Measurements from ENCODE around the gene MAML1.
"Not testable (repeated sequence)": the region's sequence is repeated elsewhere in the genome, so short reads cannot be mapped to it uniquely, and the experiment has no call there.

The MAML1 gene

DNA sequence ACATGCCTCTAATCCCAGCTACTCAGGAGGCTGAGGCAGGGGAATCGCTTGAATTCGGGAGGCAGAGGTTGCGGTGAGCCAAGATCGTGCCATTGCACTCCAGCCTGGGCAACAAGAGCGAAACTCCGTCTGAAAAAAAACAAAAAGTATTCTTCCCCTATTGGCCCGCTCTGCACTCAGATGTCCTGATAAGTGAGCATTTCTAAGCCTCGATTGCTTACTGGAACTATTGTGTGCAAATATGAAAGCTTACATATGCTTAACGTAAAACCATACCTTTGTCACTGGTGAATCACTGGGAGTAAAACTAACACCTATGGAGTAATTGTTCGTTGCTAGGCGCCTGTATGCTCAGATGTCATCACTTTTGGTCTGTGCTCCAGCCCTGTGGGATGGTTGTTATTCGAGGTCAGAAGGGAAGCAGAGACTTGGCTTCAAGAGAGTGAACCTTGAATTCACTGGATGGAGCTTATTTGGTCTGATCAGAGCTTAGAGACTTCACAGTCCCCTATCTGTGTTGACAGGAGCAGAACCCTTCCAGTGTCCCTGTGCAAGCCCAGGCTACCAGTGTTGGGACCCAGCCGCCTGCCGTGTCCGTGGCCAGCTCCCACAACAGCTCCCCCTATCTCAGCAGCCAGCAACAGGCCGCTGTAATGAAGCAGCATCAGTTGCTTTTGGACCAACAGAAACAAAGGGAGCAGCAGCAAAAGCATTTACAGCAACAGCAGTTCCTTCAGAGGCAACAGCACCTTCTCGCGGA lies 35.9 kb downstream of the MAML1 start:
- DNase-seq: no peak

DNA sequence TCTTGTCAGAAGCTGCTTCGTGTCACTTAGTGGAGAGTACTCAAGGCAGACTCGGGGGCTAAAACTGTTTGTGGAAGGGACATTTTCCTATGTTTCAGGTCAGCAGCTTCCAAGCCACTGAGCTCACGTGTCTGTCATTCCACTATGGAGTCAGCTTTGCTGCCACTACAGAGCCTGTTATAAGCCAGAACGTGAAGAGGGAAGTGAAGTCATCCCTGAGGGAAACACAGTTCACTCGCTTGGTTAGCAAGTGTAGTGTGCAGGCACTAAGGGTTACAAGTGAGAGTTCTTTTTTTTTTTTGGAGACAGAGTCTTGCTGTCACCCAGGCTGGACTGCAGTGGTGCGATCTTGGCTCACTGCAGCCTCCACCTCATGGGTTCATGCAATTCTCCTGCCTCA lies 36.6 kb downstream of the MAML1 start:
- no peak for DNase-seq

DNA sequence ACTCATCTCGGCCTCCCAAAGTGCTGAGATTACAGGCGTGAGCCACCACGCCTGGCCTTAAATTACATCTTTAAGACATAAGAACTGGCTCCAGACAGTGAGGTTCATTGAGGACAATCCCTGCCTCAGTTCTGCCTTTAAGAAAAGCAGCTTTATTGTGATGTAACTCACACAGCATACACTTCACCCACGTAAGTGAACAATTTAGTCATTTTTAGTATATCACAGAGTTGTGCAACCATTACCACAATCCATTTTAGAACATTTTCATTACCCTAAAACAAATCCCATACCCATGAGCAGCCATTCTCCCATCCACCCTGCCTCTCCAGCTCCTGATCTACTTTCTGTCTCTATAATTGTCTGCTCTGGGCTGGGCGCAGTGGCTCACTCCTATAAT lies 37.2 kb downstream of the MAML1 start:
- no peak for DNase-seq

DNA sequence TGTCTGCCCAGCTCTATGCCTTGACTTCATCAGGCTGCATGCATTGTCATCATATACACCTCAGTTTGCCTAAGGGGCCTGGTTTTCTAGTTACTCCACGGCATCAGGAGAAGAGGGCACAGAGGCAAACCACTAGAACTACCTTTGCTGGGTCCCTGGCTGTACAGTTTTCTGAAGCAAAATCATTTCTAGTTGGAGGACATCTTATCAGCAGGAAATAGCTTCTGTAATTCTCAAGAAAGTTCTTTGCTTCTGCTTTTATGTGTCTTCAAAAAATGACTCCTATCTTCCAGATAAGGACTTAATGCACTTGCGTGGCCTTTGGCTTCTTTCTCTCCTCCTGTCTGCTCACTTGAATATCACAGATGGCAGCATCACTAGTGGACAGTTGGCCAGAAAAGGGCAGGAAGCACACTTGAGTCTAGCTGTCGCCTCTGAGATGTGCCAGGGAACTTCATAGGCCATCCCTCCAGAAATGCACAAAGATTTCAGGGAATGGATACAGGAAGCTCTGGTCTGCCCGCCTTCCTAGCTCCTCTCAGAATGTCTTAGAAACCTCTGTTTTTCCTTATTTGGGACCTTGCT lies 38.8 kb downstream of the MAML1 start:
- no peak for DNase-seq

DNA sequence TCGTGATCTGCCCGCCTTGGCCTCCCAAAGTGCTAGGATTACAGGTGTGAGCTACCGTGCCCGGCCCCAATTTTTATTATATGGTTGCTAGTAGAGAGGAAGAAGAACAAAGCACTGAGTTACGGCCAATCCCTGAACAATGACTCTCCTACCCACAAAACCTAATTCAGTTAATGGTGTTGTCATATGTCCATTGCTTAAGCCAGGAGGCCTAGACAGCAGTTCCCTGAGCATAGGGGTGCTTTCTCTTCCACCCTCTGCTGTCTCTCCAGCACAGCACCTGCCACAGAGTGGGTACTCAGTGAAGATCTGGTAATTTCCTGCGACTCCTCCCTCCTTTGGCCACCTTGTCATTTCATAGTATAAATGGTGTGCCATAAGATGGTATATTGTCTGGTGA lies 39.7 kb downstream of the MAML1 start:
- no peak for DNase-seq

DNA sequence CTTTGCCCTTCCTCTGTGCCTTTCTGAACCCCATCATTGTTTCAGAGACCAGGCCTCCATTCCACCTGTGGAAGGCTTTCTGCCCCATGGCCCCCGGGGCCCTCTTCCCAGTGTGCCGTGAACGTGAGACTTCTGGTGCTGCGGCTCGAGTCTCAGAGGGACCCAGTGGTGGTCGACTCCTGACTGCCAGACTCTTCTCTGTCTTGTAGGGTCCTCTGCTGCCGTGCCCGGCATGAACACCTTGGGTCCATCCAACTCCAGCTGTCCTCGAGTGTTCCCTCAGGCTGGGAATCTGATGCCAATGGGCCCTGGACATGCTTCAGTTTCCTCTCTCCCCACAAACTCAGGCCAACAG lies 41.0 kb downstream of the MAML1 start:
- no peak for DNase-seq

DNA sequence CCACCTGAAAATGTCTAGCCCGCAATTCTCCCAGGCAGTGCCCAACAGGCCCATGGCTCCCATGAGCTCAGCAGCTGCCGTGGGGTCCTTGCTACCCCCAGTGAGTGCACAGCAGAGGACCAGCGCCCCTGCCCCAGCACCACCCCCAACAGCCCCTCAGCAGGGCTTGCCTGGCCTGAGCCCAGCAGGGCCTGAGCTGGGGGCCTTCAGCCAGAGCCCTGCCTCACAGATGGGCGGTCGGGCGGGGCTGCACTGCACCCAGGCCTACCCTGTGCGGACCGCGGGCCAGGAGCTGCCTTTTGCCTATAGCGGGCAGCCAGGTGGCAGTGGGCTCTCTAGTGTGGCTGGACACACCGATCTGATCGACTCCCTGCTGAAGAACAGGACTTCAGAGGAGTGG lies 41.8 kb downstream of the MAML1 start:
- DNase-seq: no peak

DNA sequence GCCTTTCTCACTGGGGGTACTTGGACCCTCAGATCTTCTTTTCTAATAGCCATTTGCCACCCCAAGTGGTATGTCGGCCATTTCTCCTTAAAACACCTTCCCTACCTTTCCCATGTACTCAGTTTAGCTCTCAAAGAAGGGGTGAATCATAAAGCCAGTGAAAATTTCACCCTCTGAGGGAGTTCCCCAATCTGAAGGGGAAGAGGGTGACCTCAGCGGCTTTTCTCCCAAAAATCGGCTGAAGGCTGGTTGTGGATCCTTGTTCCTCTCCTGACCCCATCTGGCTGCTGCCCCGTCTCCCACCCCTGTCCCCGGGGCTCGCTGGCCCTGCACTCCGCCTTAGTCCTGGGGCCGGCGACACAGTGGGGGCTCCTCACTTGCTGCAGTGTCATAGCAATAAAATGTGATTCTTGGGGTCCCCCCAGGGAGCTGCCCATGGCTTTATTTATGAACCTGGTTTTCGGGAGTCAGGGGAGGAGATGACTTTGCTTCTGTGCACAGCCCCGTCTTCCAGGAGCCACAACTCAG lies 43.9 kb downstream of the MAML1 start:
- no peak for DNase-seq

DNA sequence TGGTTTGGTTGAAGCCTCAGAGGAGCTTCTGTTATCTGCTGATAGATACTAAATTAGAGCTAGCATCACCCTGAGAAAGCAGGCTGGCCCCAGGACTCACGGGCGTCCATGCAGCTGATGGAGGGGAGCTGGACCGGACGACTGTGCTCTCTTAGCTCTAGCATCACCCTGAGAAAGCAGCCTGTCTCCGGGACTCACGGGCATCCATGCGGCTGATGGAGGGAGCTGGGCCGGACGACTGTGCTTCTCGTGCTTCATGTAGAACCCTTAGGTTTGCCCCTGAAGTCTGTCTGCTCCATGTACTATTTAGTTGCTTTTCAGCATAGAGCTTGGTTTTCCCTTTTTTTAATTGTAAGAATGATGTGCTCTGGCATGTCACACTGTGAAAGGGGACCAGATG lies 44.8 kb downstream of the MAML1 start:
- no peak for DNase-seq

DNA sequence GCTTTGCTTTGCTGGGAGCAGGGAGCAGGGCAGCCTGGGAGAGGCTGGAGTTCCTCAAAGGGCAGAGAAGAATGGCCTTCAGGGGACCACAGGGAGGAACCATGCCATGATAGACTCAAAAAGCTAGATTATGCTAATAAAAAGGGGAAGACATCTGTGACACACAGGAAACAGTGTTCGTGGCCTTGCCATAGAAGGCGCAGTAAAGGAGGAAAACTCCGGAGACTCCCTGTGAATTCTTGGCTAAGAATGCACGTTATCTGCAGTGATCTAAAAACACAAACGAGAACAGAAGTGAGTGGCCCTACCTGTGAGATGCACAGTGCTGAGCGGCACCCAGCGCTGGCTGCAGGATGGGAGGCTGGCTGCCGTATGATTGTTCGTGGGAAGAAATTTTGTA lies 45.3 kb downstream of the MAML1 start:
- DNase-seq: no peak

DNA sequence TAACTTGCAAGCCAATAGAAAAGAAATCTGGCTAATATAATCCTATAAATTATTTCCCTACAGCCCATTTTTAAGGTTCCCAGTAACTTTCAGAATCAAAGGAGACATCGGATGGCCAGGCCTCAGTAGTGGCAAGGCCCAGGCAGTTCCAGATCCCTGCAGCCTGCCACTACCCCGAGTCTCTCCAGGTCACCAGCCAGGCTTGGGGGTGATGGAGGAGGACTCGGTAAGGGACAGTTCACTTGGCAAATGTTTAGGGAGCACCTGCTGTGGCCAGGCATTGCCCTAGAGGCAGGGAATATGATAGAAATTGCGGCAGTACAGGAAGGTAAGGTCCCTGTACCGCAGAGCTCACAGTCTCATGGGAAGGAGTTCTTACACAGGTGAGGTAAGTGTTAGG lies 46.0 kb downstream of the MAML1 start:
- DNase-seq: no peak

DNA sequence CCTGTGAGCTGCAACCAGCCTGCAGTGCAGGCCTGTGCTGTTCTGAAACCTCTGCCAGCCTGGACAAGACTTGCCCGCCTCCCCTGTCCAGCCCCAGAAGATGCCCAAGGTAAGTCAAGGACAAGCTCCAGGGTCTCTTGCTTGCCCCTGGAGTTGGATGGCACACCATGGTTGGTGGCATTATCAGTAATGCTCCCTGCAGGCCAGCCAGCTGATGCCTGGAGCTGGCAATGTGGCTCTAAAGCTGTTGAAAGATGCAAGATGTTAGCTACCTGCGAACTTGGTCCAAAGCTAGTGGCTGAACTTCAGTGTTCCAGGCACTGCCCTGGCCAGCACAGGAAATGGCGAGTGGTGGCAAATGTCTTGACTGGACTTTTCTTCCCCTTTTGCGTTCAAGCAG lies 47.2 kb downstream of the MAML1 start:
- no peak for DNase-seq

DNA sequence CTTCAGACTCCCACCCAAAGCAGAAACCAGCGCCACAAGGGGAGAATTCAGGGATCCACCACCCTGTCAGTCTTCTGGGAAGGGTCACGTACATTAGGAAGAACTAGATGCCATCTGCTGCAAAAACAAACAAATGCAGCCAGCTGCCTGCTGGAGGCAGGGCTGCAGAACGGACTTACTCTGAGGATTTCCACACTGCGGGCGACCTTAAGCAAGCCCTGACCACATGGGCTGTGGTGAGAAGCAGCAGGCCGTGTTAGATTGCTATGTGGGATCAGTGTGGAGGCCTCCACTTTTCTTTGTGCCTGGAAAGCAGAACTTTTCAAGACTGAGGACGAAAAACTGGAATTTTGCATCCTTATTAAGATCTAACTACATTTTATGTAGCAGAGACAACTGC lies 47.7 kb downstream of the MAML1 start:
- no peak for DNase-seq

DNA sequence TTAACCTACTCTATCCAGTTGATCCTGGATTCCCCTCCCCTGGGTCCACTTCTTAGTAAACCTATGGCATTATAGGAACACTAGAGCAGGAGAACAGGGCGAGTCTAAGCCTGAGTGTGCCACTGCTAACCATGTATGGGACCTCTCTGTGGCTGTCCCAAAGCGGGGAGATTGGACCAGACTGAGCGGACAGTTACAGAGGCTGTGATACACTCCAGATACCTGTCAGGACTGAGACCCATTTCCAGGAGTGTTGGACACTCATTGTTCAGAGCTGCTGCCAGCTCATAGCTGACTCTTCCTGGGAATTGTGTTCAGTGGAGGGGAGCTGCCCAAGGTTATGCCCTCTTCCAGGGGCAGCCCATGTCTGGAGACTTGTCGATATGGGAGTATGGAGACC lies 49.2 kb downstream of the MAML1 start:
- DNase-seq: no peak

DNA sequence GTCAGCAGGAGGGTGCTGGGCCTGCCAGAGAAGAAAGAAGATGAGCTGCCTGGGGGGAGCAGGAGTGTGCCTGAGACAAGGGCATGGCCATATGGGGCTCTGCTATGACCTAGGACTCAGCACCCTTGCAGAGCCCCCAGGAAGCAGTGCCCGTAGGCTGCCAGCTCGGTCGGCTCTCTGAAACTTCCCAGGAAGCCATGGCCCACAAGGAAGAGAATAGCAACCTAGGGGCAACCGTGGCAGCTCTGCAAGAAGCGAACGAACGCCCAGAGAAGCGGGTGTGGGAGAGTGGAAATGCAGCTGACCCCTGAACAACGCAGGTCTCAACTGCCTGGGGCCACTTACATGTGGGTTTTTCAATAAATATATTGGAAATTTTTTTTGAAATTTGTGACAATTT lies 50.5 kb downstream of the MAML1 start:
- no peak for DNase-seq

DNA sequence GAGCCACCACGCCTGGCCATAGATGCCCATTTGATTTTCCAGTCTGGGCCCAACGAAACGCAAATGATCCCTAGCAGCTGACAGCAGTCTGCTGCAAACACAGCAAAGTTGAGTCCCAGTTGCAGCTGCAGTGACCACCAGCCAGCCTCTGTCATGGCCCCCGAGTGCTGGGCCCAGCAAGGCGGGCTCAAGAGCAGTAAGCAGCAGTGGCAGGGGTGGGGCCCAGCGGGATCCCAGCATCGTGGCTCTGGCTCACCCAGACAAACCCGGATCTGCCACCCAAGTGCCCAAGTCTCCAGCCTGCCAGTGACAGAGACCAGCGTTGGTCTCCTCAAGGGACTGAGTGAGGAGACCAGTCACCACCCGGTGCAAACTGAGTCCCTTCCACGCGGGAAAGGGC lies 54.2 kb downstream of the MAML1 start:
- no peak for DNase-seq

DNA sequence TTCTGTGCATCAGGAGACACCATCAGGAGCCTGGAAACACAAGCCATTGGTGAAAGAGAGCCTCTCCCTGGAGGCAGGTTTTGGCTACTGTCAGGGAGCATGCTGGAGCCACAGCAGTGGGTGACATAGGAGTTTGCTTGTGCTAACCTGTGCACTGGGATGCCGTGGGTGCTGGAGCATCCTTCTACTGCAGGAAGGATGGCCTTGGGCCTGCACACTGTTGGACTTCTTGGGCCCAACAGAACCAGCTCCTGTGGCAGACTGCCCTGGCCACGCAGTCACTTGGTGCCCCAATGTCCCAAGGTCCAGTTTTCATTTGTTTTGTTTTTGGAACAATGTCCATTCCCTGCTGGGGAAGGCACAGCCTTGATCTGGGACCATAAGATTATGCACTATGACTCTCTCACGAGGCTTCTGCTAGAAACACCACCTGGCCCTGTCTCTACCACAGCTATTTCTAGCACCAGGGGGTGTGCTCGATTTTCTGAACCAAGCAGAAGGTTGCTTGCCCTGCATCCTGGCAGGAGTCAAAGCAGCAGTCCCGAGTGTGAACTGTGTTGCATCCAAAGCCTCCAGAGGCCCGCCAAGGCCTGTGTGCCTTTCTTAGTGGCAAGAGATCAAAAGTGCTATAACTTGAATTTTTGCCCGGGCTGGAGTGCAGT lies 55.7 kb downstream of the MAML1 start:
- DNase-seq: no peak

DNA sequence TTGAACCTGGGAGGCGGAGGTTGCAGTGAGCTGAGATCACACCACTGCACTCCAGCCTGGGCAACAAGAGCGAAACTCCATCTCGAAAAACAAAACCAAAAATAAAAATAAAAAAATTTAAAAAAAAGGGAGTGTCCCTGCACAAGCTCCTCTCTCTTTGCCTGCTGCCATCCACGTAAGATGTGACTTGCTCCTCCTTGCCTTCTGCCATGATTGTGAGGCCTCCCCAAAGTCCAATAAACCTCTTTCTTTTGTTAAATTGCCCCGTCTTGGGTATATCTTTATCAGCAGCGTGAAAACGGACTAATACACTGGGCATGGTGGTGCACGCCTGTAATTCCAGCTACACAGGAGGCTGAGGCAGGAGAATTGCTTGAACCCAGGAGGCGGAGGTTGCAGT lies 56.7 kb downstream of the MAML1 start:
- DNase-seq: not testable (repeated sequence)

DNA sequence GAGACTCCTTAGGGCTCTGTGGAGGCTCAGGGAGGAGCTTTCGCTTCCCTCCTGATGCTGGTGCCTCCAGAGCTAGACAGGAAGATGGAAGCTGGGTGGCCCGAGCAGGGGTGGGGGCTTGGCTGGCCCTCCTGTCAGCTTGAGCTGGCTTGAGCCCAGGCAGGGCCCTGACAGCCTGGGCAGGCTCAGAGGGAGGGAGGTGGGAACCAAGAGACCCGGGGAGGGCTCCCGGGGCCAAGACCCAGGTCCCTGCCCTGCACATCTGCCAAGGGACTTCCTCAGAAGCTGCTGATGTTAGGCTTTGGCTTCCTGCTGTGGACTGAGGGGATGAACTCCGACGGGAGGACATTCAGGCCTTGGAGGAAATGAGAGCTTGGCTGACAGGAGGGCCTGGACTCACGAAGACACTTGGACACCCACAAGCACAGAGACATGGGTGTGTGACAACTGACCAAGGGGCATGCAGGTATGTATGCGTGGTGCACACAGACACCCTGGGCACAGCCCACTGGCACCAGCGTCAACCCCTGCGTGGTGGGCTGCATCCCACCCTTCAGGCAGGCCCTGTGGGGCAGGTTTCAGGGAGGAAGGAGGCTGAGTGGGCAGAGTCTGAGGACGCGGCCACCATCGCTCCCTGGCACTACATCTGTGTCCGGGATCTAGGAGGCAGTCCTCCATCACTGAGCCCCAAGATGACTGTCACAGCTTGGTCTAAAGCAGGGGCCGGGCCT lies 59.4 kb downstream of the MAML1 start:
- no peak for DNase-seq

DNA sequence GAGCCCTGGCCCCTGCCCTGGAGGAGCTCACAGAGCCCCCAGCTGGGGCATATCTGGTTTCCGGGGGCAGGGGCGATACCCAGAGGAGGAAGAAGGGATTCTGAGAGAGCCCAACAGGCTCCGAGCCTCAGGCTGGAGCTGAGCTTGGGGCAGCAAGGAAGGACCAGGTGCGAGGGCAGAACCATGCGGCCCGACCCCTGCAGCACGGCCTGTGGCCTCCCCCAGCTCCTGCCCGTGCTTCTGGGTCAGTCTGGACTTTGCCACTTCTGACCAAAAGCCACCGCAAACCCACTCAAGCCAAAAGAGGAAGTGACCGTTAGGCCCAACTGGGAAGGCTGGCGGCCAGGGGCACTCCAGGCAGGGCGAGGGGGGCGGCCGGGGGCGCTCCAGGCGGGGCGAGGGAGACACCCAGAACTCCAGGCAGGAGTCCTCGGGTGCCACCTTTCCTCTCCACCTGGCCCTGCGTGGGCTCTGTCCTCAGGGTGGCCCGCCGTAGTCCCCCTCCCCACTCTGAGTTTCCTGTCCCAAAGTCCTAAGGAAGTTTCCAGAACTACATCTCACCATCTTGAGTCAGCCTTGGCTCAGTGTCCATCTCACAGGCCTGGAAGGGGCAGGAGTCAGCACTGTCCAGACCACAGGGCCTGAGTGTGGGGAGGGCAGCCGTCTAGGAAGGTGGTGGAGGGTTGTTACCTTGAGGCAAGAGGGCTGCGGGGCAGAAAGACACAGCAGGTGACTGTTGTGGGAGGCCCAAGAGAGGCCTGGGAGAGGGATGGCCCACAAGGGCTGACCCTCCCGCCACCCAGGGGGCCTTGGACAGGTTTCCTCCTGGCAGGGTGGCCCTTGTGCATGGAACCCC lies 60.2 kb downstream of the MAML1 start:
- no peak for DNase-seq

DNA sequence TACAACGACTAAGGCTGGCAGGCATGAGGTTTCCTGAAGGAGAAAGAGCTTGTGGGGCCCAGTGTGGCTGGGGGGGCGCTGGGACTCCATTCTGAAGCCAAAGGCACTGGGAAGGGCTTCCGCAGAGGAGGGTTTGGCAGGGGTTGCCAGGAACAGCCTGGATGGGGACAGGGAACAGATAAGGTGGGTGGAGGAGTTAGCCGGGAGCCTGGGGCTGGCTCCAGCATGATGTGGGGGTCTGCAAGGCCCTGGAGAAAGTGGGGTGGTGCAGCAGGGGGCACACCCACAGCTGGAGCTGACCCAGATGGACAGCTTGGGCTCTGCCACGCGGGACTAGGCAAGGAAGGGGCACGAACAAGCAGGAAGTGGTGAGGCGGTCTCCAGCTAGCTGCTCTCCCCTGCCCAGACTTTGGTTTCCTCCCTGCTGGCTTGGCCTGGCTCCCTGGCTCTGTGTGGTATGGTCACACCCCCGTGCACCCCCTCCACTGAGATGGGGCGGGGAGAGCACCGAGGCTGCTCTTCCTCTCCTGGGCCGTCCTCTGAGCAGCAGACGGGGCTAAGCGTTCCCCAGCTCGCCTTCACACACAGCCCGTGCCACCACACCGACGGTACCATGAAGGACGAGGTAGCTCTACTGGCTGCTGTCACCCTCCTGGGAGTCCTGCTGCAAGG lies 61.0 kb downstream of the MAML1 start, which contains the start of gene LTC4S:
TSS of gene LTC4S (plus strand) at position 519 of the 672 bp plus-strand sequence. CDS start at position 614, 95 bp downstream.
- peak in 1 of 2 donors; percentile 36 for DNase-seq

DNA sequence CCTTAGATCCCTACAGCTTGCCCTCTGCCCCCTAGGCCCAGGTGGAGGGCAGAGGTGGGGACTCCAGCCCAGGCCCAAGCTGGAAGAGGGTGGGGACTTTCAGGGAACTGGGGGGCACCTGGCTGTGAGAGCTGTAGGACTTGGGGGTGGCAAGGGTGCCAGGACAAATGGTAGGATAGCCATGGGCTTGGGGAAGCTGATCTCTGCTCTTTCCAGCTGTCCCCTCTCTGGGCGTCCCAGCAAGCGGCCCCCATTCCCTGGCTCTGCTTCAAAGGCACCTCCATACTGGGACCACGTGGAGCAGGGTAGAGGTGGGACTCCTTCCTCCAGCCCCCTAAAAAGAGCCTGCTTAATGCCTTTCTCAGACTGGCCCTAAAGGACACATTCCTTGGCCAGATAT lies 61.5 kb downstream of the MAML1 start:
- DNase-seq: no peak
